Stimulated activated CD4-positive, alpha-beta T cell treated with anti-CD3 and anti-CD28 coated beads, Interleukin-15, amount 100 ng/mL, for 48 hours (primary cell): Measurements from ENCODE around the gene FCER1G.

ENCODE experiments used
- DNase-seq, 2 donors: peaks; one replicate each; pipeline ENCODE4 v3.0.0-alpha.2; 2020; ENCODE audit warnings: low read depth in 2 of 2

Gene FCER1G

DNA sequence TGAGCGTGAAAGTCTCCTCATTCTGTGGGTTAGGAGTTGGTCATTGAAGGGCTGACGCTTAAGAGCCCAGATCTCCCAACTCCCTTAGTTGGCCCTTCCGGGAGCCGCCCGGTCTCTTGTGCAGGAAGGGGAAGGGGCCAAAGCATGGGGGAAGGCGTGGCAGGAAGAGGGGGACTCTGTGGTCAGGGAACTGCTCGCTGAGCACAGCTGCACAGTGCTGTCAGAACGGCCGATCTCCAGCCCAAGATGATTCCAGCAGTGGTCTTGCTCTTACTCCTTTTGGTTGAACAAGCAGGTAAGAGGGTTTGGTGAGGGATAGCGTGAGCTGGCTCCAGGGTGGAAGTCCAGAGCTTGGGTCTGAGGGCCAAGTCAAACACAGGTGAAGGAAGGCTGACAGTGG, at the start of gene FCER1G:
FCER1G (plus strand) TSS at position 220 of the 400 bp plus-strand sequence; CDS start at position 247, 27 bp downstream.
- DNase-seq, result no peak

DNA sequence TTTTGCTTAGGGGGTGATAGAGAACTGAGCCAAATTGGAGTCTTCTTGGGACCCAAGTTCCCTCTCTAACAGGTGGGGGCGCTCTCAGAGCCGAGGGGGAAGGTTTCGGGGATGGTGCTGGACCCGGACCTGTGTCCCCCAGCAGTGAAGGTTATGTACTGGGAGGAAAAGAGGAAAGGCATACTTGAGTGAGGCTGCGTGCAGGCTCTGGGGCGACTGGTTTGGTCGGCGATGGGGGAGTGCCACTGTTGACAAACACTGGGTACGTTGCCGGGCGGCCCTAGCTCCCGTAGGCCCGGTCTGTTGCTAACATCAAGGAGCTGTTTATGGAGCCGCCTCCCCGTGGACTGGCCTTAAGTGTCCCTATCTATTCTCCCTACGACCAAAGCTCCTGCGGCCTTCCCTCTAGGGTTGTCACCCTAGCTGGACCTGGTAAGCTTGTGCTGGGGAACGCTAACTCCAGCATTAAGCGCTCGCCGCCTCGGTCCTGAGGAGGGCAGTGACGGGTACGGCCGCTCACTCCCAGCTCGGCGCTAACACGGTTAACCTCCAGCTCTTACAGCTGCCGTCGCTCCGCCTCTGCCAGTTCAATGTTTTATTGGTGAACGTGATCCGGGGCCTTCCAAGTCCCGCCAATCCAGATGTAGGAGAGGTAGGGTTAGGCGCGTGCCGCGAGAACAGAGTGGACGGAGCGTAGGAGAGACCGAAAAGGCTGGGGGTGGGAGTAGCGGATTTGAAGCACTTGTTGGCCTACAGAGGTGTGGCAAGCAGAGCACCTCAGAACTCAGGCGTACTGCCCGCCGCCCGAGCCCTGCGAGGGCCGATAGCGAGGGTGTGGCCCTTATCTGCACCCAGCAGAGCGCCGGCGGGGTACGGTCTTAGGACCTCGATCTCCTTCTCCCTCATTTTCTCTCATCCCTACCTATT, 49.1 kb upstream of the FCER1G start, which contains the start of gene PPOX:
PPOX (plus strand) TSS at position 685 of the 927 bp plus-strand sequence. CDS start 422 bp downstream, outside the sequence.
- peak; percentile 89 to 91 for DNase-seq

DNA sequence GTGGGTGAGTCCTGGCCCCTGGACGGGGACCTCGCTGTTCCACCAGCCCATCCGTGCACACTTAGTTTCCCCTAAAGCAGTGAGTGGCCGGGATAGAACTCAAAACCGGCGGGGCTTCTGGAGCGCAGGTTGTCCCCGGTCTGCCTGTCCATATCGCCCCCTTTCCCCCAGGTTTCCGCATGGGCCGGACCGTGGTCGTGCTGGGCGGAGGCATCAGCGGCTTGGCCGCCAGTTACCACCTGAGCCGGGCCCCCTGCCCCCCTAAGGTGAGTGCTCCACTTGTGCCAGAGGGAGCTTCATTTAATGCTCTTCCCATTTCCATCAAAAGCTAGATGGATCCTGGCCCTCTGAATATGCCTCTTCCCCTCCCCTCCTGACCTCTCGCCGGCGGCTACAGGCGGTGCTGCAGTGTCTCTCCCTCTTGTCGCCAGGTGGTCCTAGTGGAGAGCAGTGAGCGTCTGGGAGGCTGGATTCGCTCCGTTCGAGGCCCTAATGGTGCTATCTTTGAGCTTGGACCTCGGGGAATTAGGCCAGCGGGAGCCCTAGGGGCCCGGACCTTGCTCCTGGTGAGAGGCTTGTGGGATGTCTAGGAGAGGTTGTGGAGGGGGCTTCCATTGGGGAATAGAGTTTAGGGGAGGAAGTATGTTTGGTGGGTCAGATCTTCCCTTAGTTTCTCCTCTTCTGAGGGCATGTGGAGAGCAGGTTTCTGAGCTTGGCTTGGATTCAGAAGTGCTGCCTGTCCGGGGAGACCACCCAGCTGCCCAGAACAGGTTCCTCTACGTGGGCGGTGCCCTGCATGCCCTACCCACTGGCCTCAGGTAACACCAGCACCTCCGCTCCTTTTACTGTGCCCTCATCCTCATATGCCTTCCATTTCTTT, 48.2 kb upstream of the FCER1G start:
- DNase-seq, result no peak

DNA sequence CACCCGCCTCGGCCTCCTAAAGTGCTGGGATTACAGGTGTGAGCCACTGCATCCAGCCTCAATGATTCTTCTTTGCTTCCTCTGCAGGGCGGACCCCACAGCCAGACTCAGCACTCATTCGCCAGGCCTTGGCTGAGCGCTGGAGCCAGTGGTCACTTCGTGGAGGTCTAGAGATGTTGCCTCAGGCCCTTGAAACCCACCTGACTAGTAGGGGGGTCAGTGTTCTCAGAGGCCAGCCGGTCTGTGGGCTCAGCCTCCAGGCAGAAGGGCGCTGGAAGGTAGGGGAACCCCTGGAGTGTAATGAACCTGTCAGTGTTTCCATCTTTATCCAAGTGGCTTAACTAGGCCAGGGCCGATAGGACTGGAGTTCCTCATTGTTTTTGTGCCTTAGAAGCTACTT, 46.2 kb upstream of the FCER1G start:
- no peak for DNase-seq

DNA sequence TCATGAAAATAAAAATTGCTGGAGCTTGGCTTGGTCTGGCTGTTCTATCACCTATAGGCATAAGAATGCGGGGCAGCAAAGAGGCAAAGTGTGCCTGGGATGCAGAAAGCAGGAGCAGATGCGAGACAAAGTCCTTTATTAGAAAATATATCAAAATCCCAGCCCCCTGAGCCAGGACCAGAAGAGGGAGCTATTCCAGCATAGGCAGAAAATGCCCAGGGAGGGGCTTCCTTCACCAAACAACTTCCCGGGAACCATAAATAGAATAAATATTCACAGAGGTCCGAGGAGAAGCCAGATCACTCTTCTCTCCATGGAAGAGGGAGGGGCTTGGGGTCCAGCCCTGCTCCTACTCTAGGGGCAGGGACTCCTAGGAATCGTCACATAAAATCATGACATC, 43.9 kb upstream of the FCER1G start:
- no peak for DNase-seq

DNA sequence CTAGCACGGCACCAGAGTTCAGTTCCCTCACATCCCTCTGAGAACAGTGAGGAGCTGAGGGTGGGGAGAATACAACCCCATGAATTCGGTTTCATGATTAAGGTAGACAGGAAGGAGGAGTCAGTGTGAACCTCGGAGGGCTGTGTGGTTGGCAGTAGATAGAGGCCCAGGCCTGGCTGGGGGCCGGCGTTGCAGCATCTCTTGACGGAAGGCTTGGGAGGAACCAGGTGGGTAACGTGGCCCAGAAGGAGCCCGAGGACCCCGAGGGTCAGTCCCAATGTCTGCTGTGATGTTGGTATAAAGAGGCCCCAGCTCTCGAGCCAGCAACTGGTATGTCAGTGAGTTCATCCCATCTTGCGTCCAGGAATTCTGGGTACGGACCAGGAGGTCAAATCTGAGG, 43.4 kb upstream of the FCER1G start:
- no peak for DNase-seq

DNA sequence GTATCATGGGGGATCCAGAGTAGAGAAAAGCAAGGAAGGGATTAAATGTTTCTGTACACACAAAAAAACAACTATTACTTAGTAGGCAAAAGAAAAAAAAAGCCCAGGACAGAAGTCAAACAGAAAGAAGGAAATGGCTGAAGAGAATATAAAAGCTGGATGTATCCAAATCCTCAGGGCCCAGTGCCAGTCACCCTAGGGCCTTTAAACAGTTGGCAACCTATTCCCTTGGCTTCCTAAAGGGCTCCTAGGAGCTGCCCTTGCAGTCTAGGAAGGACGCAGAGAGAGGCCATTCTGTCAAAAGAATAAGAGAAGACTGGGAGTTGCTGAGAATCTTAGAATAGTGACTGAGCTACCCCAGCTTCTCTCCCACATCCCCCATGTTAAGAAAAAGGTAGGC, 42.7 kb upstream of the FCER1G start:
- DNase-seq, result no peak

DNA sequence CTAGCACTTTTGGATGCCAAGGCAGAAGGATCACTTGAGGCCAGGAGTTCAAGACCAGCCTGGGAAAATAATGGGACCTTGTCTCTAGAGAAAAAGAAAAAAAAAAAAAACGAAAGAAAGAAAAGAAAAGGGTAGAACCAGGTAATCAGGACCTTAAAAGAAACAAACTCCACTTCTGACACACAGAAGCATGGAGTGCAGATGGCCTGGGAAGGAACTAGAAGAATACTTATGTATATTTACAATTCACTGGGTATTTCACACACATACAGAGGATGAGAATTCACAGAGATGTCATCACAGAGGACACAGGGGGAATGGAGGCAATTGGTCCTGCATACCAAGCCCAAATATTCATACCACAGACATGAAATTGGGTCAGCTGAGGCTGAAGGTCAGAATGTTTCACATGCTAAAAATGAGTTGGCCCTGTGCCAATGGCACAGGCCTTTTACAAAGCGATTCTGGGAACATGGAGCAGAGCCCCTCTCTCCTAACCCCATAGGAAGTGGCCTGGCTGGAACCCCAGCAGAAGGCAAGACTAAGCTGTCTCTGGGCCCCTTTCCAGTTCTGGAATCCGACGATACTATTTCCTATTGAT, 42.2 kb upstream of the FCER1G start:
- DNase-seq, result no peak

GRCh38 chr1:161173711-161174110, 41.4 kb upstream of the FCER1G start:
- DNase-seq, result no peak

DNA sequence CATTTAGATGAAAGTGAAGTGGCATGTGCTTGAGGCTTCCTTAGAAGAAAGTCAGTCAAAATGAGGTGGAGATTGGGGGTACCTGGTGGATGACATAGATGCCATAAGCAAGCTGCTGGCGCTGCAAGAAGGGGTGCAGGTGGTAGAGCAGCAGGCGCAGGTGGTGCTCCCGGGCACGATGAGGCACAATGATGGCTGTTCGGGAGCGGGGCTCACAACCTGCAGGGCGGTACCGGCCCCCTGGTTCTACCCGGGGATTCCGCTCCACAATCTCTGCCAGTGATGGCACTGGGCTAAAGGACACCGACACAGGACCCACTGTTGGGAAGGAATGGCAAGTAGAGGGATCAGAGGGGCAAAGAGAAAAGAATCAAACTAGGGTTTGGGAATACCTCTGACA, 40.2 kb upstream of the FCER1G start:
- no peak for DNase-seq

GRCh38 chr1:161175771-161176453, 39.2 kb upstream of the FCER1G start:
- no peak for DNase-seq

DNA sequence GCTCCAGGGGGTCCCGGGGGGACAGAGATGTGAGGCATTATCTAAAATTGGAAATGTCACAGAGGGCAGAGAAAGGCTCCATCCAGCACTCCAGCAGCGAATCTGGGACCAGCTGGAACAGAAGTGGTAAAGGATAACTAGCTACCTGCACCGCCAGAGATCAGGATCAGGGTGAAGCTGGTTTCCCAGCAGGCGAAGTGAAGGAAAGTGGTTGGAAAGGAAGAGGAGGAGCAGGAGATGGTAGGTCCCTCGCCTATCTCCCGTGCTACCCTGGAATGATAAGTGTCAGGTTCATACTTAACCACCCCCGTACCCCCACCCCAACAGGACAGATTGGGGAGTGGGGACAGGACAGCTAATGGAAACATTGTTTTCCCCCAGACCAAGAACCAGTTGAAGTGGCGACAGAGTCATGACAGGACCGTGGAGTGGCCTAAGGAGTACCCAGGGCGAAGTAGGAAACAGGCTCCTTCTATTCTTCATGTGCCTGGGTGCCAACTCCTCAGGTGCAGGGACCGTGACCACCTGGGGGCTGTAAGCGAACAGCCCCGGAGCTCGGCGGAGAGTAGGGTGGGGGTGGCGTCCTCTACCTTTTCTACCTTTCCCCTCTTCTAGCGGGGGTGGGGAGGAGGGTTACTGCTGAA, 38.5 kb upstream of the FCER1G start:
- no peak for DNase-seq

GRCh38 chr1:161177112-161177935, 37.8 kb upstream of the FCER1G start, which contains the start of gene B4GALT3:
Gene B4GALT3, minus strand, starts transcription at chr1:161177507. Its CDS starts 1,447 bp downstream, at chr1:161176060.
- peak; percentile 88 to 97 for DNase-seq

DNA sequence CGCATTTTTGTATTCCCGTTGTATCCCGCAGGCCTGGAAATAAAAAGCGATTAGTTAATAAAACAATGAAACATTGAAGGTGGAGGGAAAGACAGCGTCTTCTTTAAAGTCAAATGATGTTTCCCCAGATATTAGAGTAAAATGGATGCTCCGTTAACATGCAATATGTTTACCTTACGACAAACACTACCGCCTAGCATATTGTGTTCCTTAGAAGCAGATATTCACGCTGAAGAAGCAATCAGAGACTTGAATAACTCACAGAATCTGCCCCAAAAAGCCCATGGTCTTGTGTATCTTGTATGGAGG, 37.2 kb upstream of the FCER1G start:
- DNase-seq, result no peak

- DNase-seq, result no peak
Measured at GRCh38 chr1:161179698-161180097, 35.4 kb upstream of the FCER1G start.

GRCh38 chr1:161180639-161181038, 34.5 kb upstream of the FCER1G start:
- DNase-seq, result no peak

DNA sequence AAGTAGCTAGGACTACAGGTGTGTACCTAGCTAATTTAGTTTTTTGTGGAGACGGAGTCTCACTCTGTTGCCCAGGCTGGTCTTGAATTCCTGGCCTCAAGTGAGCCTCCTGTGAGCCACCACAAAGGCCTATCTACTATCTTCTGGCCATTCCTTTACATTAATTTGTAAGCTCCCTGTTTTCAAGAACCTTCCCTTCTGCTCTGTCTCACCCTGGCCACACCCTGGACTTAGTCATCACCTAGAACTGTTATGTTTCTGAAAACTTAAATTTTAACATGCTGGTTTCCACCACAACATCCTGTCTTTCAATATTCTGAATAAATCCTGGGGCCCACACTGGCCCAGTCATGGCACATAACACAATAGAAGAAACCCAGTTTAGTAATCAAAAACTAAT, 32.9 kb upstream of the FCER1G start:
- peak; percentile 51 to 52 for DNase-seq

DNA sequence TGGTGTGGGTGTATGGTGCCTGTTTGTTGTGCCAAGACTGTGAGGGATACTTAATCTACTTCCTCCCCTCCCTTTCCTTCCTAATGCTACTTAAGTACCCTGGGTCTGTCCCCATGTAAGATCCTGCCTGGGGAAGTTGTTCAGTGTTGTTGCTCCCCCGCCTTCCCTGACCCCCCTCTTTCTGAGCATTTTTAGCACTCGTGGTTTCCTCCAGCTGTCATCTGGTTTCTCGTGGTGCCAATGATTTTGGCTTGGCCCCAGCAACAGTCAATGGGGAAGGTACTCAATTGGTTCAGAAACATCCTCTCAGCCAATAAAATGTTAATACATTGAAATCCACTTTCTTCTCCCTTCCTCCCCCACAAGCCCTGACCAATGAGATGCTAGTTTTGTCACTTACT, 29.8 kb upstream of the FCER1G start:
- peak; percentile 44 to 59 for DNase-seq

- DNase-seq, result no peak
Measured at GRCh38 chr1:161185732-161186311, 29.3 kb upstream of the FCER1G start.

- no peak for DNase-seq
Measured at GRCh38 chr1:161187311-161187710, 27.8 kb upstream of the FCER1G start.
